ENCODE data around the gene ZFPL1.

ZFPL1 gene

DNA sequence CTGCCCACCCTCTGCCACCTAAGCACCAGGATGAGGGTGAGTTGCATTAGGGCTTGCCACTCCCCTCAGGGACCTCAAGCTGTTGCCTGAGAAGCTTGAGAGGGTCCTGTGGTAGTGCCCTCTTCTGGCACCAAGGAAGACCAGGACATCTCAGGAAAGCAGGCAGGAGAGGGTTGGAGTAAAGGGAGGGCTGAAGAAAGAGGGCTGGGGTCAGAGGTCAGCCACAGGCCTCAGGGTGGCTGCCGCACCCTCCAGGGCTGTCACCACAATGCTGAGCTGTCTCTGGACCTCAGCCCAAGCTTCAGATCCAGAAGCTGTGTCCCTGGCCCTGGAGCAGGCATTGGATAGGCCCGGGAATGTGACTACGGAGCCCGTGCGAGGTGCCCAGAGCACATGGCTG, 39.0 kb upstream of the ZFPL1 start:
- no peak overlapping the region for H3K4me3 ChIP-seq
- peak overlapping the region in 9 of 11 experiments; percentile 11 to 50 (median 32); a peak in 11 of 22 replicates for H3K9ac ChIP-seq
- TF ChIP-seq Cebpa-rat (IDR thresholded peaks at IDR 0.05): no peak
- peaks cover 0 to 59% (median 34%) of the 10 kb centered on the region in 11 experiments; a peak in 15 of 22 replicates for H4K20me1 ChIP-seq
- H3K36me3 ChIP-seq: peaks cover 12 to 37% (median 28%) of the 10 kb centered on the region in 11 experiments; a peak in 19 of 22 replicates
- H3K27ac ChIP-seq: no peak overlapping the region
- H3K9me3 ChIP-seq (replicated peaks in 1 of 11): no peaks in the 10 kb centered on the region
- peak overlapping the region; percentile 9 to 100 (median 55); a peak in 18 of 22 replicates for H3K4me2 ChIP-seq
- peaks cover 39 to 54% (median 49%) of the 10 kb centered on the region in 10 experiments for H3K4me1 ChIP-seq
- peaks cover 19 to 36% (median 28%) of the 10 kb centered on the region in 11 experiments for H3K27me3 ChIP-seq

DNA sequence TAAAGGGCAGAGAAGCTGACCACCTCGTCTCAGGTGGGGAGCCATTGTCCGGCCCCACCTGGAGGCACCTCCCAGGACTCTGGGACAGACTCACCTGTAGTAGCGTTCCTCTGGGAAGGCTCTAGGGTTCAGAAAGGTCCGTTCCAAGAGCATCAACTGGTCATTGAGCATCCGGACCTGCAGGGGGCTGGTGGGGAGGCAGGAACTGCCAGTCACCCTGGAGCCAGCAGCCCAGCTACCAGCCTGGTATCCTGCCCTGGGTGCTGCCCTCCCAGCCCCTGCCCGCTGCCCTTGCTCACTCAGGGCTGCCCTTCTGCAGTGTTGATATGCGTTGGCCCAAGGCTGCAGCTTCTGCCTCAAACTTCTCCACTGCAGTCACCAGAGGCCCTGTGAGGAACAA, 38.3 kb upstream of the ZFPL1 start:
- H3K27ac ChIP-seq: no peak overlapping the region
- H3K4me3 ChIP-seq: no peak overlapping the region
- H3K4me1 ChIP-seq: peaks cover 33 to 48% (median 43%) of the 10 kb centered on the region in 10 experiments
- peak overlapping the region in 8 of 11 experiments; percentile 9 to 100 (median 54); a peak in 12 of 22 replicates for H3K4me2 ChIP-seq
- H3K9ac ChIP-seq: peak overlapping the region in 6 of 11 experiments; percentile 11 to 50 (median 29); a peak in 4 of 22 replicates
- peaks cover 12 to 37% (median 28%) of the 10 kb centered on the region in 11 experiments; a peak in 19 of 22 replicates for H3K36me3 ChIP-seq
- peaks cover 0 to 59% (median 34%) of the 10 kb centered on the region in 11 experiments; a peak in 15 of 22 replicates for H4K20me1 ChIP-seq
- no peak for TF ChIP-seq Cebpa-rat (IDR thresholded peaks at IDR 0.05)
- peaks cover 19 to 36% (median 28%) of the 10 kb centered on the region in 11 experiments for H3K27me3 ChIP-seq
- no peaks in the 10 kb centered on the region for H3K9me3 ChIP-seq (replicated peaks in 1 of 11)

DNA sequence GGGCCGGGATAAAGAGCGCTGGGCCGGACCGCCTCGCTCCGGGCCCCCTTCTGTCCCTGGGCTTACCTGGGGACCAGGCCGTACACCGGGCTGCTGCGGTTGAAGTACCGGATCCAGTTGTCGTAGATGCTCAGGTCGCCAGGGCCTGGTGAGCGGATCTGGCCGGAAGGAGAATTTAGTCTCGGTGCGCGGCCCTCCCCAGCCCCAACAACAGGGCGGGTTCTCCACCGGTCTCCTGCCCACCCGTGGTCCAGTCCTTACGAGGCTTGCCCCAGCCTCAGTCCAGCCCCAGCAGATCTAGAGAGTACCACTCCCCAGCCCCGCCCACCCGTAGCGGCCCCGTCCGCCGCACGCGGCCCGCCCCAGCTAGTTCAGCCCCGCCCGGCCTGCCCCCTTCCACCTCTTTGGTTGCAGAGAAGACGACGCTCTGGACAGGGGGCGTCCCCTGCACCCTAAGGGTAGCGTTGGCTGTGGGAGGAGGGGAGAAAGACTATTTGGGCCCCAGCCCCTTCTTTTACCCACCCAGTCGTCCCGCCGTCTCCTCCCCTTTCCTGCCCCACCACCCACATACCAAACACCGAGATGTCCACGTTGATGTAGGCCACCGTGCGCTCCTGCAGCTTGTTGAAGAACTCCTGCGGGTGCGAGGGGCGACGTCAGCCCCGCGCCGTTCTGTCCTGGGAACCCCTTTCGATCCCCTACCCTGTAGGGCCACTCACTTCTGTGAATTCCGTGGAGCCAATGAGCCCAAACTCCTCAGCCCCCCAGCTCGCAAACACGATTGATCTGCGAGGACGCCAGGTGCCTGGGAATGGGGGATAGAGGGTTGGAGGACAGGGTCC, 36.2 kb upstream of the ZFPL1 start:
- Histone ChIP-seq H3K4me2 (peak overlapping the region in 1 of 11 experiments; percentile 22; a peak in 1 of 22 replicates), H3K36me3 (peaks cover 12 to 35% (median 28%) of the 10 kb centered on the region in 11 experiments; a peak in 19 of 22 replicates), H3K9me3 (replicated peaks in 1 of 11) (no peaks in the 10 kb centered on the region), H3K4me1 (peaks cover 22 to 39% (median 33%) of the 10 kb centered on the region in 10 experiments), H3K27ac (no peak overlapping the region), H4K20me1 (peaks cover 0 to 44% (median 33%) of the 10 kb centered on the region in 11 experiments; a peak in 15 of 22 replicates), H3K9ac (no peak overlapping the region), H3K4me3 (no peak overlapping the region), H3K27me3 (peaks cover 19 to 36% (median 28%) of the 10 kb centered on the region in 11 experiments)
- no peak for TF ChIP-seq Cebpa-rat (IDR thresholded peaks at IDR 0.05)

DNA sequence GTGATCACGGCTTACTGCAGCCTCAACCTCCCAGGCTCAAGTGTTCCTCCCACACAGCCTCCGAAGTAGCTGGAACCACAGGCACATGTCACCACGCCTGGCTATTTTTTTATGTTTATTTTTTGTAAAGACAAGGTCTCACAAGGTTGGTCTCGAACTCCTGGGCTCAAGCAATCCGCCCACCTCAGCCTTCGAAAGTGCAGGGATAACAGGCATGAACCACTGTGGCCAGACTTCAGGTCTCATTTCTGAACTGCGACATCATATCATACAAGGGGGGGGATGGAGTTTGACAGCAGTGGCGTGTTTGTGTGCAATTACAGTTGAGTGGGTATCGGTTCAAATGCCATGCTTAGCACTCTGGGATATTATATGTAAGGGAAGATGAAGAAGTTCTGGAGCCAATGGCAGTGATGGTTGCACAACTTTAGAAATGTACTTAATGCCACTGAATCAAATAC, 32.6 kb upstream of the ZFPL1 start:
- Histone ChIP-seq H3K27me3 (peaks cover 16 to 27% (median 21%) of the 10 kb centered on the region in 11 experiments), H3K9me3 (replicated peaks in 1 of 11) (no peaks in the 10 kb centered on the region), H3K4me3 (no peak overlapping the region), H3K27ac (no peak overlapping the region), H3K36me3 (peaks cover 0 to 3% (median 0%) of the 10 kb centered on the region in 11 experiments; a peak in 3 of 22 replicates), H3K4me2 (no peak overlapping the region), H4K20me1 (peaks cover 0 to 10% (median 2%) of the 10 kb centered on the region in 11 experiments; a peak in 9 of 22 replicates), H3K9ac (no peak overlapping the region), H3K4me1 (peaks cover 9 to 26% (median 20%) of the 10 kb centered on the region in 10 experiments)
- TF ChIP-seq Cebpa-rat (IDR thresholded peaks at IDR 0.05): no peak

DNA sequence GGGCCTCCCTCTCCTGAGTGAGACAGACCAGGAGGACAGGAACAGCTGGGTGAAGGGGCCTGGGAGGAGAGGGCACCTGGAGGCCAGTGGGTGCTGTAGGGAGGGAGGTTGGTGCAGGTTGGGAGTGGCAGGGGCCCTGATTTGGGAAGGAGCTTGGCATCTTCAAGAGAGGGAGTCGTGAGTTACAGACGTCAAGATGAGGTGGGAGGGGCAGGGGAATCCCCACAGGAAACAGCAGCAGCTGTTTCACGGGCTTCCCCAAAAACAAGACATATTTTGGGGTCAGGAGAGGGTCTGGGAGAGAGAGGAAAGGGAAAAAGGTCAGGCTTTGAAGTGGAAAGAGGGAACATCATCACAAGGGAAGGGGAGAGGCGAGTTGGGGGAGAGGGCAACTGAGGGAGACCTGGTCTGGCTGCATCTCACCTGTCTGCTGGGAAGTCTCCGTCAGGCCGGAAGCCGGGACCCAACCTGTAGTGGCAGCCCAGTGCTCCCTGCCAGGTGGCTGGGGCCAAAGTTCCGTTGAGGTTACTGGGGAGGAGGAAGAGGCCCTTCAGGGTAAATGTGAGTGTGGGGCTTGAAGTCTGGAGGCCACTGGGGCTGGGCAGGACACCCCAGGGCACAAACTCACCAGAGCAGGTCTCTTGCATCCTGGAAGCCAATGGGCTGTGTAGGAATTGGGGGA, 30.1 kb upstream of the ZFPL1 start:
- Histone ChIP-seq H4K20me1 (0 out of 22 replicates have a peak, but pooled peaks cover 0 to 7% (median 0%) of the 10 kb centered on the region in 11 experiments), H3K4me3 (no peak overlapping the region), H3K4me2 (peak overlapping the region; percentile 46 to 66 (median 58)), H3K27ac (no peak overlapping the region), H3K27me3 (peaks cover 0 to 2% (median 0%) of the 10 kb centered on the region in 11 experiments; a peak in 2 of 22 replicates), H3K36me3 (no peaks in the 10 kb centered on the region), H3K9ac (peak overlapping the region in 4 of 11 experiments; percentile 5 to 26 (median 15); a peak in 4 of 22 replicates), H3K9me3 (replicated peaks in 1 of 11) (no peaks in the 10 kb centered on the region), H3K4me1 (peaks cover 9 to 21% (median 20%) of the 10 kb centered on the region in 10 experiments)
- no peak for TF ChIP-seq Cebpa-rat (IDR thresholded peaks at IDR 0.05)

DNA sequence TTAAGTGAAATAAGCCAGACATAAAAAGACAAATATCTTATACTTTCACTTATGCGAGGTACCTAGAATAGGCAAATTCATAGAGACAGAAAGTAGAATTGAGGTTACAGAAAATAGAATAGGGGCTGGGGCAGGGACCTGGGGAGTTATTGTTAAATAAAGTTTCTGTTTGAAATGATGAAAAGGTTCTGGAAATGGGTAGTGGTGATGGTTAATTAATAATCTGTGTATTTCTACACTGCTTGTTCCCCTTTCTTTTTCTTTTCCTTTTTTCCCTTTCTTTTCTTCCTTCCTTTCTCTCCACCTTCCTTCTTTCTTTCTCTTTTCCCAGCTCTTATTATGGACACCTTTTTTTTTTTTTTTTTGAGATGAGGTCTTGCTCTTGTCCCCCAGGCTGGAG, 28.5 kb upstream of the ZFPL1 start:
- no peak overlapping the region for H3K9ac ChIP-seq
- no peak for TF ChIP-seq Cebpa-rat (IDR thresholded peaks at IDR 0.05)
- H3K27ac ChIP-seq: no peak overlapping the region
- H3K4me3 ChIP-seq: no peak overlapping the region
- no peaks in the 10 kb centered on the region for H3K9me3 ChIP-seq (replicated peaks in 1 of 11)
- H3K4me1 ChIP-seq: peaks cover 9 to 34% (median 30%) of the 10 kb centered on the region in 10 experiments
- peaks cover 0 to 7% (median 0%) of the 10 kb centered on the region in 11 experiments; a peak in 1 of 22 replicates for H4K20me1 ChIP-seq
- H3K4me2 ChIP-seq: no peak overlapping the region
- no peaks in the 10 kb centered on the region for H3K27me3 ChIP-seq
- no peaks in the 10 kb centered on the region for H3K36me3 ChIP-seq

DNA sequence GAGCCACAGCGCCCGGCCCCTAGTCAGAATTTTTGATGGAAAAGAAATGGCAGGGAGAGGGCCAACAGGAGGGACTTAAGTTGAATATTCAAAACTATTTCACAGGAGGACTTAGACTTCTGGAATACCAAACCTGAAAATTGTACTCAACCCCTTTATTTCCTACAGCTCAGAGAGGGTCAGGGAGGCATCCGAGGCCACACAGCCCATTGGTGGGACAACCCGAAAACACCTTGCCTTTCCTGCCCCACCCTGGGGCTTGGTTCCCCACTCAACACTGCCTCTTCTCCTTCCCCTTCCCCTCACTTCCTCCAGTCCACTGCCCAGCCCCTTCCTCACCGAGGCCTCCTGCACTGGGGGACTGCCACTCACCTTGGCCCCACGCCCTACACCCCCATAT, 27.0 kb upstream of the ZFPL1 start:
- Histone ChIP-seq H3K4me3 (no peak overlapping the region), H3K36me3 (no peaks in the 10 kb centered on the region), H3K4me1 (peaks cover 23 to 47% (median 43%) of the 10 kb centered on the region in 10 experiments), H4K20me1 (peaks cover 0 to 7% (median 0%) of the 10 kb centered on the region in 11 experiments; a peak in 1 of 22 replicates), H3K4me2 (no peak overlapping the region), H3K9me3 (replicated peaks in 1 of 11) (no peaks in the 10 kb centered on the region), H3K9ac (no peak overlapping the region), H3K27me3 (no peaks in the 10 kb centered on the region), H3K27ac (no peak overlapping the region)
- TF ChIP-seq Cebpa-rat (IDR thresholded peaks at IDR 0.05): no peak

DNA sequence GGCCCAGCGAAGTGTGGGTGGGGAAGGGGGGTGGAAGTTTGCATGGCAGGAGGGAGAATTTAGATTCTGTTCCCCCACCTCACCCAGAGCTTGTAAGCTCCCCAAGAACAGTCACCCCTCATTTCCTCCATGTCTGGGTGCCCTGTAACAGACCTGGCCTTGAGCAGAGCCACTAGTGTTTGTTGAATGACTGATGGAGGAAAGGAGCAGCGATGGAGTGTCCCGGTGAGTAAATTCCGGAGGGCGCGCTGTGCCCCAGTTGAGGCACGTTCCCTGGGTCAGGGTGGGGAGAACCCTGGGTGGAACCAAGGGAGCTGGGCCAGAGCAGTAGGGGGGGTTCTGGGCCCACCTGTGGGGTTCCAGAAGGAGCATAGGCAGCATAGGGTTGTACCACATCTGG, 26.5 kb upstream of the ZFPL1 start:
- Histone ChIP-seq H3K9ac (no peak overlapping the region), H3K36me3 (no peaks in the 10 kb centered on the region), H3K4me2 (no peak overlapping the region), H3K9me3 (replicated peaks in 1 of 11) (no peaks in the 10 kb centered on the region), H4K20me1 (peaks cover 0 to 7% (median 0%) of the 10 kb centered on the region in 11 experiments; a peak in 1 of 22 replicates), H3K4me1 (peaks cover 27 to 52% (median 45%) of the 10 kb centered on the region in 10 experiments), H3K27ac (no peak overlapping the region), H3K27me3 (no peaks in the 10 kb centered on the region), H3K4me3 (no peak overlapping the region)
- no peak for TF ChIP-seq Cebpa-rat (IDR thresholded peaks at IDR 0.05)

All from BLaER1 treated with 17β-estradiol and CSF1 and Interleukin-3, amounts not matched to agents 10 nM and 100 nM (cell line).